GM23338 (cell line): ENCODE data around the gene ANP32A. TPM values are rescaled to one million over a fixed set of nuclear protein-coding genes. Genes with fewer than 3 reads are reported as not detected.

ENCODE experiments used
- ATAC-seq: fragments of 200-7000 bp; cut with Tn5 transposase; 3 replicates; pipeline ENCODE4 v1.9.1; 2020
- DNase-seq: peaks from one replicate; pipeline ENCODE4 v3.0.0-alpha.2; 2015; ENCODE audit warnings: low spot score
- H2AFZ ChIP-seq: fragments of 200-600 bp; sonication (generic); 2 replicates; pipeline ENCODE4 v1.8.0; 2016; ENCODE audit warnings: antibody characterized with exemption, mild to moderate bottlenecking, moderate library complexity
- H3F3A ChIP-seq: fragments of 200-600 bp; sonication (generic); replicated peaks from 2 replicates; pipeline ENCODE4 v1.8.0; 2017; ENCODE audit warnings: antibody characterized with exemption, mixed run types, low read depth
- H3K27ac ChIP-seq: fragments of 200-600 bp; sonication (generic); 2 replicates; pipeline ENCODE4 v1.6.1; 2016; ENCODE audit warnings: low read depth
- H3K27me3 ChIP-seq: fragments of 200-600 bp; sonication (generic); 2 replicates; pipeline ENCODE4 v1.8.0; 2016; ENCODE audit warnings: mild to moderate bottlenecking, mixed run types, moderate library complexity; ENCODE audit not compliant: insufficient read depth
- H3K36me3 ChIP-seq: fragments of 200-600 bp; sonication (generic); 2 replicates; pipeline ENCODE4 v1.8.0; 2016; ENCODE audit warnings: mild to moderate bottlenecking; ENCODE audit not compliant: insufficient read depth
- H3K4me1 ChIP-seq: fragments of 200-600 bp; sonication (generic); 2 replicates; pipeline ENCODE4 v1.8.0; 2016; ENCODE audit warnings: mild to moderate bottlenecking, moderate library complexity; ENCODE audit not compliant: insufficient read depth
- H3K4me2 ChIP-seq: fragments of 200-600 bp; sonication (generic); 2 replicates; pipeline ENCODE4 v1.7.1; 2017; ENCODE audit warnings: mixed run types
- H3K4me3 ChIP-seq: fragments of 200-600 bp; sonication (generic); 2 replicates; pipeline ENCODE4 v1.6.1; 2016; ENCODE audit warnings: mixed run types
- H3K79me2 ChIP-seq: fragments of 200-600 bp; sonication (generic); replicated peaks from 2 replicates; pipeline ENCODE4 v1.8.0; 2017; ENCODE audit warnings: mild to moderate bottlenecking; ENCODE audit not compliant: insufficient read depth
- H3K9me2 ChIP-seq: fragments of 200-600 bp; sonication (generic); 2 replicates; pipeline ENCODE4 v1.8.0; 2017; ENCODE audit not compliant: insufficient read depth
- H4K20me1 ChIP-seq: fragments of 200-600 bp; sonication (generic); replicated peaks from 2 replicates; pipeline ENCODE4 v1.8.0; 2017; ENCODE audit warnings: mild to moderate bottlenecking; ENCODE audit not compliant: insufficient read depth
- H3K27ac Mint-ChIP-seq: 2 replicates; pipeline ENCODE4 v1.8.0; 2020; ENCODE audit warnings: inconsistent platforms, mild to moderate bottlenecking, moderate library complexity, mixed read lengths
- H3K27me3 Mint-ChIP-seq: 3 replicates; pipeline ENCODE4 v1.8.0; 2022; ENCODE audit warnings: low read depth, mild to moderate bottlenecking, moderate library complexity, mixed read lengths, inconsistent platforms; ENCODE audit not compliant: insufficient read depth, poor library complexity
- H3K36me3 Mint-ChIP-seq: 3 replicates; pipeline ENCODE4 v1.8.0; 2021; ENCODE audit warnings: low read depth, mild to moderate bottlenecking, inconsistent platforms, moderate library complexity, mixed read lengths
- H3K4me1 Mint-ChIP-seq: 3 replicates; pipeline ENCODE4 v1.8.0; 2020; ENCODE audit warnings: mild to moderate bottlenecking, inconsistent platforms, mixed read lengths
- H3K4me3 Mint-ChIP-seq: 3 replicates; pipeline ENCODE4 v1.8.0; 2021; ENCODE audit warnings: moderate library complexity, mild to moderate bottlenecking, inconsistent platforms, mixed read lengths
- H3K9me3 Mint-ChIP-seq: 3 replicates; pipeline ENCODE4 v1.8.0; 2020; ENCODE audit warnings: moderate library complexity, mild to moderate bottlenecking, inconsistent platforms, mixed read lengths
- CREB1 ChIP-seq: fragments of 250-450 bp; sonication (Bioruptor Pico); IDR thresholded peaks from 2 replicates; pipeline ENCODE4 v1.5.0; 2020; ENCODE audit warnings: low read depth, mild to moderate bottlenecking, moderate library complexity
- CTCF ChIP-seq, 2 experiments: fragments of 200-600 bp in 1 of 2; sonication (generic) in 1 of 2; conservative IDR thresholded peaks; 2 replicates each; pipeline versions ENCODE4 v1.5.1 to v1.6.1; 2016 to 2017; ENCODE audit warnings: antibody characterized with exemption in 2 of 2, low read depth in 2 of 2, mild to moderate bottlenecking in 2 of 2, moderate library complexity in 1 of 2
- ETS1 ChIP-seq: IDR thresholded peaks from 2 replicates; pipeline ENCODE4 v1.6.1; 2016; ENCODE audit warnings: antibody characterized with exemption
- EZH2 ChIP-seq: fragments of 200-600 bp; sonication (generic); IDR thresholded peaks from one replicate; pipeline ENCODE4 v1.8.0; 2017; ENCODE audit warnings: antibody characterized with exemption, mild to moderate bottlenecking, low read depth; ENCODE audit not compliant: unreplicated experiment
- EZH2phosphoT487 ChIP-seq: fragments of 200-600 bp; sonication (generic); IDR thresholded peaks from one replicate; pipeline ENCODE4 v1.8.1; 2018; ENCODE audit warnings: antibody characterized with exemption; ENCODE audit not compliant: unreplicated experiment
- JUNB ChIP-seq: IDR thresholded peaks from one replicate; pipeline ENCODE4 v1.6.1; 2016; ENCODE audit warnings: antibody characterized with exemption; ENCODE audit not compliant: unreplicated experiment
- NANOG ChIP-seq: IDR thresholded peaks from 2 replicates; pipeline ENCODE4 v1.6.1; 2016; ENCODE audit warnings: antibody characterized with exemption, borderline replicate concordance
- POLR2AphosphoS5 ChIP-seq: IDR thresholded peaks from 2 replicates; pipeline ENCODE4 v1.6.1; 2016; ENCODE audit warnings: antibody characterized with exemption, low read depth
- REST ChIP-seq: IDR thresholded peaks from one replicate; pipeline ENCODE4 v1.6.1; 2018; ENCODE audit warnings: antibody characterized with exemption; ENCODE audit not compliant: unreplicated experiment
- STAT1 ChIP-seq: IDR thresholded peaks from one replicate; pipeline ENCODE4 v1.6.1; 2016; ENCODE audit warnings: antibody characterized with exemption; ENCODE audit not compliant: unreplicated experiment
- ZNF114 ChIP-seq: fragments of 250-450 bp; sonication (Bioruptor Pico); IDR thresholded peaks from 2 replicates; pipeline ENCODE4 v1.5.0; 2020; ENCODE audit warnings: mild to moderate bottlenecking, moderate library complexity
- ZNF331 ChIP-seq: fragments of 250-450 bp; sonication (Bioruptor Pico); IDR thresholded peaks from 2 replicates; pipeline ENCODE4 v1.5.0; 2020; ENCODE audit warnings: low read depth, mild to moderate bottlenecking, moderate library complexity
- polyA plus RNA-seq: library from polyadenylated mRNA; unstranded; fragments of >200 nt; fragmentation: Nextera tagmentation; extraction: Ambion mirVana; gene quantifications from 2 replicates; pipeline ENCODE4 v1.2.1, GENCODE V29; 2016
- total RNA-seq: library from RNA; depleted of rRNA; stranded (reverse); fragments of >200 nt; shearing (Covaris generic); gene quantifications from 2 replicates; pipeline ENCODE4 v1.2.3, GENCODE V29; 2014

The ANP32A gene
- total and polyA plus RNA-seq, 2 experiments from 2014 or later: 204 to 304 TPM

- Histone ChIP-seq H3K4me3 (no peak overlapping the region), H3K9me2 (no peaks in the 10 kb centered on the region), H3K4me1 (no peaks in the 10 kb centered on the region), H3K27ac (no peak overlapping the region), H4K20me1 (no peaks in the 10 kb centered on the region), H3F3A (no peaks in the 10 kb centered on the region), H3K27me3 (no peaks in the 10 kb centered on the region), H3K79me2 (no peaks in the 10 kb centered on the region), H2AFZ (no peak overlapping the region), H3K4me2 (no peak overlapping the region), H3K36me3 (no peaks in the 10 kb centered on the region)
- Mint-ChIP-seq H3K27me3 (peaks cover 4% of the 10 kb centered on the region), H3K9me3 (no peaks in the 10 kb centered on the region), H3K4me1 (no peaks in the 10 kb centered on the region), H3K27ac (no peak overlapping the region), H3K4me3 (no peak overlapping the region), H3K36me3 (no peaks in the 10 kb centered on the region)
- DNase-seq (no peak), ATAC-seq (no peak)
- TF ChIP-seq EZH2phosphoT487: no peak
Observed at GRCh38 chr15:68849497-68849896, 28.8 kb upstream of the ANP32A start.

GRCh38 chr15:68846851-68847439, 26.2 kb upstream of the ANP32A start:
- no peaks in the 10 kb centered on the region for H3K79me2 ChIP-seq
- H3K27ac ChIP-seq: no peak overlapping the region
- H3K9me2 ChIP-seq: no peaks in the 10 kb centered on the region
- peaks cover 10% of the 10 kb centered on the region for H3K27me3 ChIP-seq
- H2AFZ ChIP-seq: no peak overlapping the region
- H3K4me2 ChIP-seq: no peak overlapping the region
- ATAC-seq: no peak
- no peaks in the 10 kb centered on the region for H3K36me3 ChIP-seq
- H3K4me3 ChIP-seq: no peak overlapping the region
- no peak for DNase-seq
- Mint-ChIP-seq H3K36me3 (no peaks in the 10 kb centered on the region), H3K4me1 (peaks cover 4% of the 10 kb centered on the region), H3K4me3 (no peak overlapping the region), H3K27ac (no peak overlapping the region), H3K9me3 (no peaks in the 10 kb centered on the region), H3K27me3 (peaks cover 9% of the 10 kb centered on the region)
- no peaks in the 10 kb centered on the region for H3F3A ChIP-seq
- H4K20me1 ChIP-seq: no peaks in the 10 kb centered on the region
- peaks cover 8% of the 10 kb centered on the region for H3K4me1 ChIP-seq
- TF ChIP-seq ZNF331 (CRISPR knock-in tag) (no peak), JUNB (no peak), EZH2phosphoT487 (no peak), CTCF (conservative IDR thresholded peaks at IDR 0.05; ENCODE audit: low read depth in 2 of 2) (no peak), ZNF114 (CRISPR knock-in tag) (no peak), REST (no peak), NANOG (no peak), POLR2AphosphoS5 (no peak), STAT1 (no peak), EZH2 (no peak), CREB1 (CRISPR knock-in tag) (no peak), ETS1 (no peak)
